A673 (cell line): Measurements from ENCODE around the gene STC2. TPM values are rescaled to one million over a fixed set of nuclear protein-coding genes. Genes with fewer than 3 reads are reported as not detected.

ENCODE experiments used
- BruUV-seq: library from RNA; stranded (reverse); fragments of 400-500 nt; replicated peaks from 2 replicates; lab custom pipeline; 2021; lab: Mats Ljungman, UMichigan
- CTCF ChIA-PET: fragments of 300-600 bp; sonication (Branson Sonifier 250); formaldehyde crosslinking; loops from one replicate; lab custom pipeline; 2022; ENCODE audit warnings: antibody characterized with exemption; lab: Charles Lee
- POLR2A ChIA-PET: fragments of 300-600 bp; sonication (Branson Sonifier 250); formaldehyde crosslinking; loops from one replicate; lab custom pipeline; 2022; ENCODE audit warnings: antibody characterized with exemption; ENCODE audit not compliant: low non-redundant PET; lab: Charles Lee
- DNase-seq: peaks from one replicate; pipeline ENCODE4 v3.0.0-alpha.2; 2015; ENCODE audit warnings: low spot score
- H3K27ac ChIP-seq: fragments of 200-600 bp; sonication (generic); 2 replicates; pipeline ENCODE4 v1.5.1; 2016; ENCODE audit warnings: mixed run types, low read depth, mild to moderate bottlenecking, mixed read lengths, antibody characterized with exemption, low read length; ENCODE audit not compliant: poor library complexity, severe bottlenecking
- H3K27me3 ChIP-seq: fragments of 200-600 bp; sonication (generic); replicated peaks from 2 replicates; pipeline ENCODE4 v1.6.1; 2017; ENCODE audit warnings: mixed run types, low read depth, mild to moderate bottlenecking, mixed read lengths, antibody characterized with exemption, low read length; ENCODE audit not compliant: insufficient read depth, poor library complexity
- H3K36me3 ChIP-seq: fragments of 200-600 bp; sonication (generic); 2 replicates; pipeline ENCODE4 v1.6.1; 2016; ENCODE audit warnings: mixed run types, mild to moderate bottlenecking, mixed read lengths, antibody characterized with exemption, low read length; ENCODE audit not compliant: insufficient read depth, poor library complexity, severe bottlenecking
- H3K4me1 ChIP-seq: fragments of 200-600 bp; sonication (generic); 2 replicates; pipeline ENCODE4 v1.6.1; 2017; ENCODE audit warnings: mixed run types, mild to moderate bottlenecking, mixed read lengths, antibody characterized with exemption, low read length; ENCODE audit not compliant: insufficient read depth, poor library complexity, severe bottlenecking
- H3K4me3 ChIP-seq: fragments of 200-600 bp; sonication (generic); 2 replicates; pipeline ENCODE4 v1.5.1; 2016; ENCODE audit warnings: low read depth, mixed run types, mild to moderate bottlenecking, mixed read lengths, low read length; ENCODE audit not compliant: poor library complexity, severe bottlenecking
- H3K9me3 ChIP-seq: fragments of 200-600 bp; sonication (generic); 2 replicates; pipeline ENCODE4 v1.6.1; 2016; ENCODE audit warnings: mixed run types, low read depth, mild to moderate bottlenecking, mixed read lengths, antibody characterized with exemption, low read length; ENCODE audit not compliant: poor library complexity, severe bottlenecking
- EZH2 ChIP-seq: fragments of 200-600 bp; sonication (generic); IDR thresholded peaks from 2 replicates; pipeline ENCODE4 v1.6.1; 2017; ENCODE audit warnings: borderline replicate concordance, low read depth, mild to moderate bottlenecking, mixed read lengths, antibody characterized with exemption, low read length; ENCODE audit not compliant: poor library complexity, severe bottlenecking
- intact Hi-C: fragments of 100-400 bp; cut with micrococcal nuclease; formaldehyde crosslinking; loops from one replicate; pipeline ENCODE4 v1.10.0; 2022; ENCODE audit not compliant: unreplicated experiment
- total RNA-seq: library from RNA; stranded (reverse); gene quantifications from 2 replicates; pipeline ENCODE4 v1.2.3, GENCODE V29; 2021
- TF ChIP-seq, protein P1 (sequence below): fragments of 300-800, 200-600 bp; sonication (generic); conservative IDR thresholded peaks from 2 replicates; pipeline ENCODE4 v1.5.1; 2017; ENCODE audit warnings: low read depth, mild to moderate bottlenecking, antibody characterized with exemption, low read length, moderate library complexity, mixed read lengths

Gene STC2
- total RNA-seq, 1 experiment from 2014 or later, result 19.2 TPM

DNA sequence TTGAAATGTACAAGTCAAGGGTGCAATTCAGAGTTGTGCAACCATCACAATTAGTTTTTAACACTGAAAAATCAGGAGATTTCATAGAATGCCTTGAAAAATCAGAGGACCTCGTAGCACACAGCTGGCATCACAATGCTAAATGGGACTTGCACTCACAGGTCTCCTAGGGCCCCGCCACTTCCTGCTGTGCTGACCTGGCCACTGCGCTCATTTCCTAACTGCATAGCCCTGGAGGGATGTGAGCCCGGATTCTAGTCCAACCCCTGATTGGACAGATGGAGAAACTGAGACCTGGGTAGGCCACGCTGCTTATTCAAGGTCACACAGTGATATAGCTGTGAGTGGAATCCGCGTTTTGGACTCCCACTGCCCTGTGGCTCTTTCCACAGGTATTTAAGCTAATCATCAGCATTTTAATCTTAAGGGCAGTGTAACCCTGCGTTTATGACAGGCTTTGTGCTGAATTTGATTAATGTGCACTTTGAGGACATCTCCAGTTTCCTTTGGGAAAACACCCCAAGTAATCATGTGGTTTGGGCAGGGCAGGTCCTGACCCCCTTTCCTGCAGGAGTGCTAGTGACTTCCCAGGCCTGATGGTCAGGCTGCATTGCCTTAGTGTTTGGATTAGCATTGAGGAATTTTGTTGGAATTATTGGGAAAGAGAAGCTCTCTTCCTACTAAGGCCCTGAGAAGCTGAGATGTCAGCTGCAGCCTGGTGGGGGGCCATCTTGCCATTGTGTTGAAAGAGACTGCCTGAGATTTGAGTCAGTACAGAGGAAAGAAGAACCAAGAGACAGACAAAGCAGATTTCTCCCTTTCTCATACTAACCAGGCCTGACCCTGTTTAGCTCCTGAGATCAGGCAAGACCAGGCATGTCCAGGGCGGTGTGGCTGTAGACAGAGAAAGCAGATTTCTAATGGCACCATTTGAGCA, 36.2 kb downstream of the STC2 start:
- Histone ChIP-seq H3K4me1 (peaks cover 14% of the 10 kb centered on the region), H3K36me3 (no peaks in the 10 kb centered on the region), H3K4me3 (no peak overlapping the region), H3K9me3 (no peaks in the 10 kb centered on the region), H3K27ac (no peak overlapping the region), H3K27me3 (no peaks in the 10 kb centered on the region)
- ChIA-PET POLR2A (no interaction called here), CTCF (interaction anchor here (3.3 kb wide), 1 partner anchor 39 kb away, joined by 70 read pairs; no protein-coding TSS in a partner anchor)
- DNase-seq, result peak; percentile 31
- TF ChIP-seq, protein P1, sequence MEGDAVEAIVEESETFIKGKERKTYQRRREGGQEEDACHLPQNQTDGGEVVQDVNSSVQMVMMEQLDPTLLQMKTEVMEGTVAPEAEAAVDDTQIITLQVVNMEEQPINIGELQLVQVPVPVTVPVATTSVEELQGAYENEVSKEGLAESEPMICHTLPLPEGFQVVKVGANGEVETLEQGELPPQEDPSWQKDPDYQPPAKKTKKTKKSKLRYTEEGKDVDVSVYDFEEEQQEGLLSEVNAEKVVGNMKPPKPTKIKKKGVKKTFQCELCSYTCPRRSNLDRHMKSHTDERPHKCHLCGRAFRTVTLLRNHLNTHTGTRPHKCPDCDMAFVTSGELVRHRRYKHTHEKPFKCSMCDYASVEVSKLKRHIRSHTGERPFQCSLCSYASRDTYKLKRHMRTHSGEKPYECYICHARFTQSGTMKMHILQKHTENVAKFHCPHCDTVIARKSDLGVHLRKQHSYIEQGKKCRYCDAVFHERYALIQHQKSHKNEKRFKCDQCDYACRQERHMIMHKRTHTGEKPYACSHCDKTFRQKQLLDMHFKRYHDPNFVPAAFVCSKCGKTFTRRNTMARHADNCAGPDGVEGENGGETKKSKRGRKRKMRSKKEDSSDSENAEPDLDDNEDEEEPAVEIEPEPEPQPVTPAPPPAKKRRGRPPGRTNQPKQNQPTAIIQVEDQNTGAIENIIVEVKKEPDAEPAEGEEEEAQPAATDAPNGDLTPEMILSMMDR, result no peak
- TF ChIP-seq EZH2, result no peak
- BruUV-seq, result no TSS peak
- intact Hi-C loops, result loop anchor here (5.0 to 10.0 kb wide), 2 partner anchors 815 to 1023 kb away; no protein-coding TSS in a partner anchor

DNA sequence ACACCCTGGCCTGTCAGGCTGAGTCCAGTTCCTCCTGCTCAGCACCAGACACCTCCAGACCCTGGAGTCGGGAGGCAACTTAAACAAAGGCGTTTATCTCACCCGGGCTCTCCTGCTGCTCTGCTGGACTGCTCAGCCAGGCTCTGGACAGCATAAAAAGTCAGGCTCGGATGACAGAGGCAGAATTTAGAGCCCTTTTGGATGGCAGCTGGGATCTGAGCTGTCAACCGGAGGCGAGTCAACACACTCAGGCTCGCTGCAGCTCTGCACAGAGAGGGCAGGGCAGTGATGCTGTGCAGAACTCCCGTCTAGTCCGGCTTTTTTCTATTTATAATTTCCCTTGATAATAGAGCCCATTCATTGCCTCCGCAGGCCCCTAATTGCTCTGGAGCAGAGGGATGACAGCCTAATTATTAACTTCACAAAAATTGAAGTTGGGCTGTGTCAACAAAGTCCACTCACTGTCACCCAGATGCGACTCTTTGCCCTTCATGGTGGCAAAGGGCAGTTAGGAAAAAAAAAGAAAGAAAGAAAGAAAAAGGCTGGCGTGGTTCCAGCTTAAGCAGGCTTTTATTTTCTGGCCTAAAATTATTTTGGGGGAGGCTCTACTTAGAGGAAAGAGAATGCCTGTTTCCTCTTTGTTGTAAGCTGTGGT, 37.6 kb downstream of the STC2 start:
- H3K4me3 ChIP-seq, result no peak overlapping the region
- POLR2A ChIA-PET, result no interaction called here
- H3K27me3 ChIP-seq, result no peaks in the 10 kb centered on the region
- intact Hi-C loops, result loop anchor here (5.0 to 10.0 kb wide), 2 partner anchors 813 to 1024 kb away; no protein-coding TSS in a partner anchor
- H3K36me3 ChIP-seq, result no peaks in the 10 kb centered on the region
- peak; percentile 38 for DNase-seq
- TF ChIP-seq EZH2, result no peak
- TF ChIP-seq, protein P1, result no peak
- CTCF ChIA-PET, result no interaction called here
- no TSS peak for BruUV-seq
- H3K4me1 ChIP-seq, result peaks cover 14% of the 10 kb centered on the region
- H3K27ac ChIP-seq, result no peak overlapping the region
- H3K9me3 ChIP-seq, result no peaks in the 10 kb centered on the region

DNA sequence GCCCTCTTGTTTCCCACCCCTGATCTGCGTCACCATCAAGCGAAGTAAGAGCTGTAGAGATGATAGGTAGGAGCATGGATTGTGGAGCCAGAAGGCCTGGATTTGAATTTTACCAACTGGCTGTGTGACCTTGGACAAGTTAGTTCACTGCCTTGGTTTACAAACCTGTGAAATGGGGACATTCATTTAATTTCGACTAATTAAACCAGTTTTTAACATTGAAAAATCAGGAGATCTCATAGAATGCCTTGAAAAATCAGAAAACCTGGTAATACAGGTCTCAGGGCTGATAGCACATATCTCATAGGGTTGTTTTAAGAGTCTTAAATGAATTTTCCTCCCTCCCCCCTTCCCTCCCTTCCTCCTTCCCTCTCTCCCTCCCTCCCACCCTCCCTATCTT, 38.8 kb downstream of the STC2 start:
- no peaks in the 10 kb centered on the region for H3K36me3 ChIP-seq
- H3K4me1 ChIP-seq, result peaks cover 14% of the 10 kb centered on the region
- H3K4me3 ChIP-seq, result no peak overlapping the region
- POLR2A ChIA-PET, result interaction anchor here (0.7 kb wide), 1 partner anchor 311 kb away, joined by 15 read pairs; no protein-coding TSS in a partner anchor
- no peaks in the 10 kb centered on the region for H3K9me3 ChIP-seq
- CTCF ChIA-PET, result no interaction called here
- H3K27me3 ChIP-seq, result no peaks in the 10 kb centered on the region
- BruUV-seq, result no TSS peak
- intact Hi-C loops, result no loop called here
- no peak overlapping the region for H3K27ac ChIP-seq
- no peak for DNase-seq
- TF ChIP-seq EZH2, result no peak
- TF ChIP-seq, protein P1, result no peak
